ENCODE data around the gene ANKRD66. TPM values are rescaled to one million over a fixed set of nuclear protein-coding genes. Genes with fewer than 3 reads are reported as not detected.

Gene ANKRD66
- total and polyA plus RNA-seq, 4 donors = not detected

GRCh38 chr6:46715141-46715540 is 31.6 kb upstream of the ANKRD66 start (continued):
- no peak for TF ChIP-seq ZBTB33 (IDR thresholded peaks at IDR 0.05)
- no peak for TF ChIP-seq FOXA2 (IDR thresholded peaks at IDR 0.05)
- TF ChIP-seq RAD21 (IDR thresholded peaks at IDR 0.05) = no peak
- TF ChIP-seq SP1 (IDR thresholded peaks at IDR 0.05) = no peak
- no peak for TF ChIP-seq FOXA1 (IDR thresholded peaks at IDR 0.05)
- no peak for TF ChIP-seq ATF3 (IDR thresholded peaks at IDR 0.05)
- TF ChIP-seq HNF4A (conservative IDR thresholded peaks at IDR 0.05) = no peak
- TF ChIP-seq GABPA (IDR thresholded peaks at IDR 0.05 in 1 of 2, conservative IDR thresholded peaks at IDR 0.05 in 1 of 2) = no peak
- TF ChIP-seq HNF4G (IDR thresholded peaks at IDR 0.05) = no peak
- no peak for TF ChIP-seq YY1 (IDR thresholded peaks at IDR 0.05)

- TF ChIP-seq ATF3 (IDR thresholded peaks at IDR 0.05) (no peak), MAX (IDR thresholded peaks at IDR 0.05) (no peak)
- Histone ChIP-seq H3K9ac (ENCODE audit: low read depth in 1 of 2, low read length in 2 of 2) (no peak overlapping the region), H3K27ac (ENCODE audit: low read depth in 1 of 2, low read length in 2 of 2) (no peak overlapping the region), H3K4me3 (ENCODE audit: low read depth in 1 of 3, low read length in 3 of 3) (no peak overlapping the region), H3K27me3 (ENCODE audit: control insufficient read depth in 4 of 4, insufficient read depth in 4 of 4, low read length in 3 of 4) (no peaks in the 10 kb centered on the region), H3K4me1 (ENCODE audit: control insufficient read depth in 4 of 4, insufficient read depth in 4 of 4, low read length in 3 of 4) (no peaks in the 10 kb centered on the region), H3K36me3 (ENCODE audit: control insufficient read depth in 4 of 4, insufficient read depth in 3 of 4, low read depth in 1 of 4, low read length in 3 of 4) (no peaks in the 10 kb centered on the region), H3K9me3 (ENCODE audit: control insufficient read depth in 4 of 4, low read length in 3 of 4) (no peaks in the 10 kb centered on the region)
- 60% methylated on average over 1 of the region's 1 CpG for WGBS
- DNase-seq (ENCODE audit: low spot score) = no peak
These were observed 27.6 kb upstream of the ANKRD66 start for GRCh38 chr6:46719099-46719498.

GRCh38 chr6:46720401-46720800 is 26.3 kb upstream of the ANKRD66 start:
- no peak for DNase-seq (ENCODE audit: low spot score)
- no peak overlapping the region for H3K4me3 ChIP-seq (ENCODE audit: low read depth in 1 of 3, low read length in 3 of 3)
- H3K27me3 ChIP-seq (ENCODE audit: control insufficient read depth in 4 of 4, insufficient read depth in 4 of 4, low read length in 3 of 4) = no peaks in the 10 kb centered on the region
- WGBS = 86% methylated on average over 1 of the region's 1 CpG
- no peaks in the 10 kb centered on the region for H3K9me3 ChIP-seq (ENCODE audit: control insufficient read depth in 4 of 4, low read length in 3 of 4)
- TF ChIP-seq YY1 (IDR thresholded peaks at IDR 0.05) (no peak), MAX (IDR thresholded peaks at IDR 0.05) (no peak), CTCF (IDR thresholded peaks at IDR 0.05; ENCODE audit: low read depth, low read length, missing input control) (no peak), ZBTB33 (IDR thresholded peaks at IDR 0.05) (no peak), ATF3 (IDR thresholded peaks at IDR 0.05) (no peak), GABPA (IDR thresholded peaks at IDR 0.05 in 1 of 2, conservative IDR thresholded peaks at IDR 0.05 in 1 of 2) (no peak), HNF4G (IDR thresholded peaks at IDR 0.05) (no peak), FOXA2 (IDR thresholded peaks at IDR 0.05) (no peak)
- H3K9ac ChIP-seq (ENCODE audit: low read depth in 1 of 2, low read length in 2 of 2) = no peak overlapping the region
- H3K36me3 ChIP-seq (ENCODE audit: control insufficient read depth in 4 of 4, insufficient read depth in 3 of 4, low read depth in 1 of 4, low read length in 3 of 4) = no peaks in the 10 kb centered on the region
- no peak overlapping the region for H3K27ac ChIP-seq (ENCODE audit: low read depth in 1 of 2, low read length in 2 of 2)
- H3K4me1 ChIP-seq (ENCODE audit: control insufficient read depth in 4 of 4, insufficient read depth in 4 of 4, low read length in 3 of 4) = no peaks in the 10 kb centered on the region
